Right atrium auricular region (tissue), 2 donors: ENCODE results near the gene FFAR1. TPM values are rescaled to one million over a fixed set of nuclear protein-coding genes. Genes with fewer than 3 reads are reported as not detected.

Experiments used
- DNase-seq: peaks from one replicate; pipeline ENCODE4 v3.0.0-alpha.2; 2019; ENCODE audit warnings: low spot score
- H3K27ac ChIP-seq, 2 donors: fragments of 200-600 bp; sonication (generic); 1 replicate in 1 of 2; 2 replicates in 1 of 2; pipeline ENCODE4 v1.5.1; 2016 to 2019
- H3K27me3 ChIP-seq, 2 donors: fragments of 200-600 bp; sonication (generic); one replicate each; pipeline versions ENCODE4 v1.5.1 to v1.6.0; 2017 to 2019
- H3K36me3 ChIP-seq: fragments of 200-600 bp; sonication (generic); one replicate; pipeline ENCODE4 v1.5.1; 2016
- H3K4me1 ChIP-seq, 2 donors: fragments of 200-600 bp; sonication (generic); one replicate each; pipeline versions ENCODE4 v1.5.1 to v1.6.0; 2017 to 2019
- H3K4me3 ChIP-seq, 2 donors: fragments of 200-600 bp; sonication (generic); 1 replicate in 1 of 2; 2 replicates in 1 of 2; pipeline ENCODE4 v1.5.1; 2017 to 2019; ENCODE audit warnings: mild to moderate bottlenecking in 1 of 2, moderate library complexity in 1 of 2
- H3K9me3 ChIP-seq, 2 donors: fragments of 200-600 bp; sonication (generic); one replicate each; pipeline ENCODE4 v1.5.1; 2019
- total RNA-seq, 2 donors: library from RNA; depleted of rRNA; stranded (reverse); fragments of >200 nt; gene quantifications; one replicate each; pipeline ENCODE4 v1.1.0, GENCODE V29; 2016
- TF ChIP-seq, protein P1 (sequence below), 2 donors: fragments of 200-600 bp; sonication (generic); IDR thresholded peaks; one replicate each; pipeline ENCODE4 v1.5.1; 2019; ENCODE audit warnings: antibody characterized with exemption in 2 of 2

Gene FFAR1
- total RNA-seq, 2 donors from 2014 or later = not detected

- H3K36me3 ChIP-seq = no peaks in the 10 kb centered on the region
- H3K4me1 ChIP-seq = no peaks in the 10 kb centered on the region
- H3K27me3 ChIP-seq = no peaks in the 10 kb centered on the region
- DNase-seq = no peak
- no peak overlapping the region for H3K4me3 ChIP-seq
- TF ChIP-seq, protein P1, sequence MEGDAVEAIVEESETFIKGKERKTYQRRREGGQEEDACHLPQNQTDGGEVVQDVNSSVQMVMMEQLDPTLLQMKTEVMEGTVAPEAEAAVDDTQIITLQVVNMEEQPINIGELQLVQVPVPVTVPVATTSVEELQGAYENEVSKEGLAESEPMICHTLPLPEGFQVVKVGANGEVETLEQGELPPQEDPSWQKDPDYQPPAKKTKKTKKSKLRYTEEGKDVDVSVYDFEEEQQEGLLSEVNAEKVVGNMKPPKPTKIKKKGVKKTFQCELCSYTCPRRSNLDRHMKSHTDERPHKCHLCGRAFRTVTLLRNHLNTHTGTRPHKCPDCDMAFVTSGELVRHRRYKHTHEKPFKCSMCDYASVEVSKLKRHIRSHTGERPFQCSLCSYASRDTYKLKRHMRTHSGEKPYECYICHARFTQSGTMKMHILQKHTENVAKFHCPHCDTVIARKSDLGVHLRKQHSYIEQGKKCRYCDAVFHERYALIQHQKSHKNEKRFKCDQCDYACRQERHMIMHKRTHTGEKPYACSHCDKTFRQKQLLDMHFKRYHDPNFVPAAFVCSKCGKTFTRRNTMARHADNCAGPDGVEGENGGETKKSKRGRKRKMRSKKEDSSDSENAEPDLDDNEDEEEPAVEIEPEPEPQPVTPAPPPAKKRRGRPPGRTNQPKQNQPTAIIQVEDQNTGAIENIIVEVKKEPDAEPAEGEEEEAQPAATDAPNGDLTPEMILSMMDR (IDR thresholded peaks at IDR 0.05) = no peak
- no peaks in the 10 kb centered on the region for H3K9me3 ChIP-seq
- H3K27ac ChIP-seq = no peak overlapping the region
Observed at GRCh38 chr19:35331551-35332214, 16.0 kb upstream of the FFAR1 start.

GRCh38 chr19:35332817-35333216, 14.9 kb upstream of the FFAR1 start:
- TF ChIP-seq, protein P1 (IDR thresholded peaks at IDR 0.05) = no peak
- H3K4me3 ChIP-seq = no peak overlapping the region
- H3K4me1 ChIP-seq = no peaks in the 10 kb centered on the region
- no peaks in the 10 kb centered on the region for H3K27me3 ChIP-seq
- H3K9me3 ChIP-seq = no peaks in the 10 kb centered on the region
- H3K36me3 ChIP-seq = no peaks in the 10 kb centered on the region
- no peak for DNase-seq
- no peak overlapping the region for H3K27ac ChIP-seq

GRCh38 chr19:35334144-35334753, 13.5 kb upstream of the FFAR1 start:
- TF ChIP-seq, protein P1 (IDR thresholded peaks at IDR 0.05) = no peak
- DNase-seq = no peak
- H3K27ac ChIP-seq = no peak overlapping the region
- no peak overlapping the region for H3K4me3 ChIP-seq
- H3K4me1 ChIP-seq = no peaks in the 10 kb centered on the region
- H3K27me3 ChIP-seq = no peaks in the 10 kb centered on the region
- H3K9me3 ChIP-seq = no peaks in the 10 kb centered on the region
- no peaks in the 10 kb centered on the region for H3K36me3 ChIP-seq

- no peak for DNase-seq
- Histone ChIP-seq H3K27me3 (no peaks in the 10 kb centered on the region), H3K36me3 (no peaks in the 10 kb centered on the region), H3K4me3 (no peak overlapping the region), H3K4me1 (no peaks in the 10 kb centered on the region), H3K9me3 (no peaks in the 10 kb centered on the region), H3K27ac (no peak overlapping the region)
- TF ChIP-seq, protein P1 (IDR thresholded peaks at IDR 0.05) = no peak
Observed at GRCh38 chr19:35336166-35336955, 11.3 kb upstream of the FFAR1 start.

GRCh38 chr19:35337097-35337983, 10.4 kb upstream of the FFAR1 start:
- H3K27me3 ChIP-seq = no peaks in the 10 kb centered on the region
- H3K36me3 ChIP-seq = no peaks in the 10 kb centered on the region
- TF ChIP-seq, protein P1 (IDR thresholded peaks at IDR 0.05) = no peak
- DNase-seq = no peak
- H3K4me3 ChIP-seq = no peak overlapping the region
- H3K9me3 ChIP-seq = no peaks in the 10 kb centered on the region
- no peaks in the 10 kb centered on the region for H3K4me1 ChIP-seq
- no peak overlapping the region for H3K27ac ChIP-seq
